GM12874 (cell line): ENCODE measurements around the gene KCNJ4.

ENCODE experiments used
- TF ChIP-seq, protein P1 (sequence below): IDR thresholded peaks from 2 replicates; pipeline ENCODE4 v1.5.1; 2011; ENCODE audit warnings: low read depth, mild to moderate bottlenecking, control low read depth, low read length, moderate library complexity; ENCODE audit not compliant: insufficient read depth

The KCNJ4 gene

GRCh38 chr22:38426628-38427027 is 28.4 kb downstream of the KCNJ4 start:
- TF ChIP-seq, protein P1, sequence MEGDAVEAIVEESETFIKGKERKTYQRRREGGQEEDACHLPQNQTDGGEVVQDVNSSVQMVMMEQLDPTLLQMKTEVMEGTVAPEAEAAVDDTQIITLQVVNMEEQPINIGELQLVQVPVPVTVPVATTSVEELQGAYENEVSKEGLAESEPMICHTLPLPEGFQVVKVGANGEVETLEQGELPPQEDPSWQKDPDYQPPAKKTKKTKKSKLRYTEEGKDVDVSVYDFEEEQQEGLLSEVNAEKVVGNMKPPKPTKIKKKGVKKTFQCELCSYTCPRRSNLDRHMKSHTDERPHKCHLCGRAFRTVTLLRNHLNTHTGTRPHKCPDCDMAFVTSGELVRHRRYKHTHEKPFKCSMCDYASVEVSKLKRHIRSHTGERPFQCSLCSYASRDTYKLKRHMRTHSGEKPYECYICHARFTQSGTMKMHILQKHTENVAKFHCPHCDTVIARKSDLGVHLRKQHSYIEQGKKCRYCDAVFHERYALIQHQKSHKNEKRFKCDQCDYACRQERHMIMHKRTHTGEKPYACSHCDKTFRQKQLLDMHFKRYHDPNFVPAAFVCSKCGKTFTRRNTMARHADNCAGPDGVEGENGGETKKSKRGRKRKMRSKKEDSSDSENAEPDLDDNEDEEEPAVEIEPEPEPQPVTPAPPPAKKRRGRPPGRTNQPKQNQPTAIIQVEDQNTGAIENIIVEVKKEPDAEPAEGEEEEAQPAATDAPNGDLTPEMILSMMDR = no peak

DNA sequence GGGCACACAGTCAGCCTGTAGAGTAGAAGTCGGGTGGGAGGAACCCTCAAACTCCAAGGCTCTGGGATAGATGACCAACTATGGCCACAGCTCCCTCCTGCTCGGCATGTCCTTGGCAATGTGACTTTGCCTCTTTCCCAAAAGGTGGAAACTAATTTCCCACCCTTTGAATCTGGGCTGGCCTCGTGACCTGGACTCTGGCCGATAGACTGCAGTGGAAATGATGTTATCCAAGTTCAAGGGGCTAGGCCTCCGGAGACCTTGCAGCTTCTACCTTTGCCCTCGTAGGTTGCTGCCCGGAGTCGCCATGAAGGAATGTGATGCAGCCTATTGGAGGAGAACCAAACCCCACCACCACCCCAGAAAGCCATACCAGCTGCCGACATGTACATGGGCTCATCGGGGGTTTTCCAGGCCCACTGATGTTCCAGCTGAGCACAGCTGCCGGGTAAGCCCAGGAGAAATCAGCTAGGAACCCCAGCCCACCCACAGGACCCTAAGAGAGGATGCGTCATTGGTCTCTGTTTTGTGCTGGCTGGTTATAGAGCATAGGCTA is 30.4 kb downstream of the KCNJ4 start:
- TF ChIP-seq, protein P1 = no peak

DNA sequence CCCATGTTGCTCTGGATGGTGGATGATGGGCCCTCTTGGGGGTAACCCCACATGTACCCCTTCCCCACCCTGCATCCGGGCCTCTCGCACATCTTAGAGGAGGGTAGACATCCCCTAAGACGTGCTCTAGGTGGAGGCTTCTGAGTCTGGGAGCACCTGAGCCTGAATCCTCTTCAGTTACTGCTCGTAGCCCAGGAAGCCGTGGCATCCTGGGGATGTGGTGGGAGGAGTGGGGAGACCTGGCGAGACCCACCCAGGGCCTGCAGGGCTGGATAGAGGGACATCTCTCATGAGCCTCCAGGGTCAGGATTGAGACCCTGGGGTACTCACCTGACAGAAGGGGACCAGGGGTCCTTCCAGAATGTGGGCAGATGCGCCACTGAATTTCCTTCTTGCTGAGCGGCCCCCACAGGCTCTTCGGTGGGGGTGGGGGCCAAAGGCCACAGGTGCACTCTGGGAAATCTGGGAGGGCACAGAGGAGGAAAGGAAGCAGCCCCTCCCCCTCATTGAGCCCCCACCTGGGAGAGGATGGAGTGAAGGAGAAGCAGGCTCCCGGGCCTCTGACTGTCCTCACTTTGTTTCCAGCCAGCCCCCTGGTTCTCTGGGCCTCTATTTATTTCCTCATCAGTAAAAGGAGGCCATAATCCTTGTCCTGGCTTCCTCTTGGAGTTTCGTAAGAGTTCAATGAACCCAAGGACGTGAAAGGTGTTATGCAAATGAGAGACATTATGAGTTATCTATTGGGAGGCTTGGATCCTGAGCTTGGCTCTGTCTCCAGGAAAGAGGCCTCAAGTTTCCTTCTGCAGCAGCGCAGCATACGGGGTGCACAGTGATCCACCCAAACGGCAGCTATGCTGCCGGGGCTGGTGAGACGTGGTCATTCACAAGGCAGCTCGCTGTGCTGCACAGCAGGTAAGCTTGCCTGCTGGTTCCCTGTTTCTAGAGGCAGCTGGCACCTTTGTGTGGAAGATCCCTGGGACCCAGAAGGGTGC is 31.2 kb downstream of the KCNJ4 start:
- TF ChIP-seq, protein P1 = no peak

DNA sequence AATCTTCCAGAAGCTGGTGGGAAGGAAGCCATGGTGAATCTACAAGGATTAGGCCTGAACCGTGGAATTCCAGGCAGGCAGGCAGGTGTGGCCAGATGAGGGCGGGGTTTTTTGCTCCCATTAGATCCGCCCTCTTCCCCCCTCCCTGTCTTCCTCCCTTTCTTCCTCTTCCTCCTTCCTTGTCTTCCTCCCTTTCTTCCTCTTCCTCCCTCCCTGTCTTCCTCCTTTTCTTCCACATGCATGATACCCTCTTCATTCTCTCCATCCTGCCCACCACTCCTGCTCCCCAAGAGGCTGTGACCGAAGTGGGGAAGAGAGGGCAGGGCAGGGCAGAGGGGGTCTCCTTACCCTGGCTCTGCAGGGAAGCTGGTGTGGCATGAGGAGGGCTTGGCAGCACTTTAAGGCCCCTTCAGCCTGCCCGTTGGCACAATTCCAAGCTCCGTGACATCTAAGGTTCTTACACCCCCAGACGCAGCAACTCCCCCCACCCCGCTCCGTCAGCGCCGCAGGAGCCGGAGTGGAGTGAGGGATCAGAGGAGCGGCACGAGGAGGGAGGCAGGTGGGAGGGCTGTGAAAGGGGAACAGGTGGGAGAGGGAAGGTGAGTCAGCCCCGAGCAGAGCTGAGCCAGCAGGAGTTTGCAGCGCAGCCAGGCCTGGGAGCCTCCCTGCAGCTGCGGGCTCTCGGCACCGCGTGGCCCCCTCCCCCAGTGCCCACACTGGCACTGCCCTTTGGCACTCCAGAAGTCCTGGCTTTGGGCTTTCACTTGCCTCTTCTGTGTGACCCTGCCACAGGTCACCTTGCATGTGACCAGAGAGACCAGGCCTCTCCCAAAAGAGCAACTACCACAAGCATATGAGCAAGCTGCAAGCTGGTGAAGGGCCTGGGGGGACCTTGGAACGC is 32.1 kb downstream of the KCNJ4 start:
- TF ChIP-seq, protein P1 = no peak

GRCh38 chr22:38420734-38421133 is 34.3 kb downstream of the KCNJ4 start:
- TF ChIP-seq, protein P1 = no peak

DNA sequence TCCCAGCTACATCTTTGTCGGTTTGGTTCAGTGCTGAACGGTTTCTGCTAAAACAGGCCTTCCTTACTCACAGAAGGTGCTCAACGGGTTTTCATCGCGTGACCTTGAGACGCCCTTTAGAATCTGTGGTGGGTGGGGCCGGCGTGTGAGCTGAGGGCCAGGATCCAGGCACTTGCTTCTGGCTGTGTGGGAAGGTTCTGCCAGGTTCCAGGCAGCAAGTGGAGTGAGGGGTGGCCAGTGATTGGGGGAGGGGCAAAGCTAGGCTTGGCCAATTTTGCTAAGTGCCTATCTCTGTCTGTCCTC is 35.2 kb downstream of the KCNJ4 start:
- TF ChIP-seq, protein P1 = no peak
